GM12874 (cell line): ENCODE data around the gene RBL1.

Source experiments
- CTCF ChIP-seq: IDR thresholded peaks from 2 replicates; pipeline ENCODE4 v1.5.1; 2011; ENCODE audit warnings: low read depth, mild to moderate bottlenecking, control low read depth, low read length, moderate library complexity; ENCODE audit not compliant: insufficient read depth

RBL1 gene

DNA sequence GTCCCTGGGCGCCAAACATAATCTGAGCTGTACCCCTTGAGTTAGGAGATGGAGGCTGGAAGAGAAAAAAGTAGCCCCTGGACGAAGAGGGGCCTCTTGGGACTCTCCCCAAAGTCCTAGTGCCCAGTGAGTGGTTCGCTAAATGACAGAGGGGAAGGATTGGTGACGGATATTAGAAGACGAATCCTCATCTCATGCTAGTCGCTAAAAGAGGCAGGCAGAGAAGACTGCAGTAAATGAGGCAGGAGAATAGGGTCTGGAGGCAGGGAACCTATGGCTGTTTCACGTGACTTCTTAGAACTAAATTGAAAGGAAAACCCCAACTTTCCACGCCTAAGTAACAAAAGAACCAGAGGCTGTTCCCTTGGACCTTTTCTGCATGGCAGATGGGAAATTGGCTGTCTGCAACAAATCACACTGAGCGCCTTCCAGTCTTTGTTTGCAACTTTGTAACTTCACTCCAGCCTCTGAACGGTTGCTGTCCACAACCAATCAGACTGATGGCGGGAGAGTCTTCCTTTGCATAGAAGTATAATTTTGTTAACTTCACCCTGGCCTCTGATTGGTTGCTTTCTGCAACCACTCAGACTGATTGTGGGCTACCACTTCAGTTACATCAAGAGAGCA is 731 bp upstream of the RBL1 start:
- no peak for TF ChIP-seq CTCF

DNA sequence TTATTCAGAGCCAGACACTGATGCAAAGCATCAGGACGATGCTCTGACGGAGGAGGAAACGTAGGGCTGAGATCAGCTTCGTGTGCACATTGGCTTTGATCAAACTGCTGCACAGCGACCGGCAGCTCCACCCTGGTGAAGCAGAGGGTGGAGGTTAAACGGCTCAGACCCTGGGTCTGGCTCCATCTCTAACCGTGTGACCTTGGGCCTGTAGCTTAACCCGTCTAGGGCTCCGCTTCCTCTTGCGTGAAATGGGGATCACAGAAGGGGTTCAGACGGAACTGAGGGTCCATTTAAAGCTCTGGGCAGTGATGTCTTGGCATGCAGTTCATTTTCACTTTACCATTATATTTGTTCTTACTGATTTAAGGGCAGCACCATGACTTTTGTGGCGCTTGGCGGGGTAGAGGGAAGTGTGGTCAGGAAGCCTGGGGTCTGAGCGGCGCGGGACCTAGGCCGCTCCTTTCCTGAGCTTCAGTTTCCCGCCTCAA is 644 bp downstream of the RBL1 start:
- TF ChIP-seq CTCF: no peak

DNA sequence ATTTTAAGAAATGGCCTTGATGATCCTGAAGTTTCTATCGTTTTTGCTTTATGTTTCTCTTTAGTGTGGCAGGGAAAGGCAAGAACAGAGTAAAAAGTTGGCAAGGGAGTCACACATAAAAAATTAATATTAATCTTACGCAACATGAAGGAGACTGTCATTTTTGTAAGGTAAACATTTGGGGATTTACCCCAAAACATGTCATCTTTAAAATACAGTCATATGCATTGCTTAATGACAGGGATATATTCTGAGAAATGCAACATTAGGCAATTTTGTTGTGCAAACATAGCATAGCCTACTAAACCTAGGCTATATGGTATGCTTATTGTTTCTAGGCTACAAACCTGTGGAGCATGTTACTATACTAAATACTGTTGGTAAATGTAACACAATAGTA is 5.4 kb downstream of the RBL1 start:
- TF ChIP-seq CTCF: no peak

DNA sequence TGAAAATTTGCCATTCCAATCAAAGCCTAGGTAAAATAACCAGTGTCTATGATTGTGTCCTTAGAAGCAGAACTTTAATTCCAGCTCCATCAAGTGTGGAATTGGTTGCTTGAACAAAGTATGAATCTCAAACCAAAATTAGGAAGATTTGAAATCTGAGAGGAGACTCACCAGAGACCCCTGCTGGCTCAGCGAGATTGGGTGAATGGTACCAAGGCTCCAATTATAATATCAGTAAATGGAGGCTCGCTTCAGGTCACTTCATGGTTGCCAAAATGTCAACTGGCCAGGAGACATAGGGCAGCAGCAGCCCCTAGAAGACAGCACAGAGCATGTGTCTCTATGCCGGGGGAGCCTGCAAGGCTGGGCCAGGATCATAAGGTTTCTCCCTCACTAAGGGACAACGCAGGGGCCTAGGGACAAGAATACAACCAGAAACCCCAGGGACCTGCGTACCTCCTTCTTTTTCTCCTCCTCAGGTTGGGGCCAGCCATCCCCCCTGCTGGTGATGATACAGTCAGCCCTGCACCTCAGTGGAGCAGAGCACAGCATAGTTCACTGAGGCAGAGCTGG is 14.0 kb downstream of the RBL1 start:
- peak; percentile 58; the same call in 1 of the 2 replicates for TF ChIP-seq CTCF

DNA sequence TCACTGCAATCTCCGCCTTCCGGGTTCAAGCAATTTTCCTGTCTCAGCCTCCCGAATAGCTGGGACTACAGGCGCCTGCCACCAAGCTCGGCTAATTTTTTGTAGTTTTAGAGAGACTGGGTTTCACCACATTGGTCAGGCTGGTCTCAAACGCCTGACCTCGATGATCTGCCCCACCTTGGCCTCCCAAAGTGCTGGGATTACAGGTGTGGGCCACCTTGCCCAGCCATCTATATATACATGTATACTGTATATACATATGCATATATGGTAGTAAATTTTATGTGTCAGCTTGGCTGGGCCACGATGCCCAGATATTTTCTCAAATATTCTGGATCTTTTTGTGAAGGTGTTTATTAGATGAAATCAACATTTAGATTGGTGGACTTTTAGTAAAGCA is 18.8 kb downstream of the RBL1 start:
- no peak for TF ChIP-seq CTCF

GRCh38 chr20:37075932-37076685 is 19.7 kb downstream of the RBL1 start:
- TF ChIP-seq CTCF: no peak
